HepG2 (cell line): ENCODE measurements around the gene ACSL5.

Source experiments
- FOXP4 ChIP-seq: sonication (generic); formaldehyde crosslinking; IDR thresholded peaks from 2 replicates; pipeline ENCODE4 v1.4.0; 2020; ENCODE audit warnings: missing genetic modification reagents
- HBP1 ChIP-seq: IDR thresholded peaks from 2 replicates; pipeline ENCODE4 v1.6.1; 2016; ENCODE audit warnings: low read depth, control low read depth
- JUND ChIP-seq: sonication (generic); formaldehyde crosslinking; IDR thresholded peaks from 2 replicates; pipeline ENCODE4 v1.8.0; 2022; ENCODE audit warnings: mild to moderate bottlenecking, missing genetic modification reagents
- MTA1 ChIP-seq: sonication (generic); formaldehyde crosslinking; IDR thresholded peaks from 2 replicates; pipeline ENCODE4 v1.4.0; 2020; ENCODE audit warnings: missing genetic modification reagents, mild to moderate bottlenecking, borderline replicate concordance
- POLR2AphosphoS5 ChIP-seq: IDR thresholded peaks from 2 replicates; pipeline ENCODE4 v1.6.1; 2012; ENCODE audit warnings: low read depth, low read length
- RBFOX2 ChIP-seq: fragments of 200-400 bp; formaldehyde crosslinking; IDR thresholded peaks from 2 replicates; pipeline ENCODE4 v1.6.1; 2017; ENCODE audit warnings: low read depth, mild to moderate bottlenecking, low read length
- TAF1 ChIP-seq: sonication (generic); formaldehyde crosslinking; IDR thresholded peaks from 2 replicates; pipeline ENCODE4 v1.4.0; 2020; ENCODE audit warnings: missing genetic modification reagents
- TP53 ChIP-seq: sonication (generic); formaldehyde crosslinking; conservative IDR thresholded peaks from 2 replicates; pipeline ENCODE4 v1.4.0; 2020; ENCODE audit warnings: missing genetic modification reagents
- ZBTB4 ChIP-seq: sonication (generic); formaldehyde crosslinking; IDR thresholded peaks from 2 replicates; pipeline ENCODE4 v1.4.0; 2020; ENCODE audit warnings: missing genetic modification reagents, mild to moderate bottlenecking, borderline replicate concordance
- ZNF280B ChIP-seq: sonication (generic); formaldehyde crosslinking; IDR thresholded peaks from 2 replicates; pipeline ENCODE4 v1.5.0; 2020; ENCODE audit warnings: missing genetic modification reagents, mild to moderate bottlenecking, borderline replicate concordance
- ZNF496 ChIP-seq: sonication (generic); formaldehyde crosslinking; IDR thresholded peaks from 2 replicates; pipeline ENCODE4 v1.8.1; 2023; ENCODE audit warnings: mild to moderate bottlenecking, moderate library complexity, missing genetic modification reagents; ENCODE audit not compliant: insufficient replicate concordance

- TF ChIP-seq ZNF280B (CRISPR knock-in tag): no peak
- no peak for TF ChIP-seq FOXP4
- no peak for TF ChIP-seq JUND (CRISPR knock-in tag)
- no peak for TF ChIP-seq RBFOX2
- no peak; the same call in 1 of the 2 replicates for TF ChIP-seq POLR2AphosphoS5
- no peak for TF ChIP-seq TP53 (CRISPR knock-in tag)
- TF ChIP-seq TAF1 (CRISPR knock-in tag): no peak
- no peak for TF ChIP-seq HBP1
- no peak for TF ChIP-seq ZNF496
- no peak for TF ChIP-seq ZBTB4
- no peak for TF ChIP-seq MTA1
Observed at GRCh38 chr10:112429147-112429546, 55.2 kb downstream of the ACSL5 start.
